Nephron (organoid): ENCODE data around the gene PET100.

Source experiments
- H3K27ac Mint-ChIP-seq, 3 experiments: 2 replicates each; pipeline ENCODE4 v1.8.0; 2020; ENCODE audit warnings: mixed read lengths in 3 of 3, mild to moderate bottlenecking in 2 of 3, moderate library complexity in 1 of 3
- H3K27me3 Mint-ChIP-seq: 2 replicates; pipeline ENCODE4 v1.8.0; 2021; ENCODE audit warnings: low read depth, mild to moderate bottlenecking, moderate library complexity, mixed read lengths
- H3K36me3 Mint-ChIP-seq: 2 replicates; pipeline ENCODE4 v1.8.0; 2020; ENCODE audit warnings: low read depth, mixed read lengths
- H3K4me1 Mint-ChIP-seq: 2 replicates; pipeline ENCODE4 v1.8.0; 2020; ENCODE audit warnings: mixed read lengths
- H3K4me3 Mint-ChIP-seq, 3 experiments: 2 replicates each; pipeline ENCODE4 v1.8.0; 2020; ENCODE audit warnings: mild to moderate bottlenecking in 3 of 3, mixed read lengths in 3 of 3, moderate library complexity in 2 of 3
- H3K9me3 Mint-ChIP-seq: 2 replicates; pipeline ENCODE4 v1.8.0; 2020; ENCODE audit warnings: mixed read lengths
- CTCF ChIP-seq, 3 experiments: fragments of 200-600 bp; sonication (generic); IDR thresholded peaks; one replicate each; pipeline ENCODE4 v1.5.0; 2021; ENCODE audit warnings: antibody characterized with exemption in 3 of 3; ENCODE audit not compliant: unreplicated experiment in 3 of 3

PET100 gene

GRCh38 chr19:7617172-7617571 lies 12.4 kb upstream of the PET100 start:
- Mint-ChIP-seq H3K9me3 (no peaks in the 10 kb centered on the region), H3K4me1 (no peaks in the 10 kb centered on the region), H3K36me3 (peaks cover 18% of the 10 kb centered on the region), H3K27ac (no peak overlapping the region), H3K27me3 (no peaks in the 10 kb centered on the region), H3K4me3 (no peak overlapping the region)
- TF ChIP-seq CTCF (IDR thresholded peaks at IDR 0.05; ENCODE audit: unreplicated experiment in 3 of 3): no peak

GRCh38 chr19:7617735-7618134 lies 11.9 kb upstream of the PET100 start:
- no peak for TF ChIP-seq CTCF (IDR thresholded peaks at IDR 0.05; ENCODE audit: unreplicated experiment in 3 of 3)

GRCh38 chr19:7618348-7618747 lies 11.2 kb upstream of the PET100 start:
- H3K4me1 Mint-ChIP-seq: no peaks in the 10 kb centered on the region

More at GRCh38 chr19:7617735-7618134, 11.9 kb upstream of the PET100 start:
- no peaks in the 10 kb centered on the region for H3K4me1 Mint-ChIP-seq
- H3K27me3 Mint-ChIP-seq: no peaks in the 10 kb centered on the region
- H3K4me3 Mint-ChIP-seq: no peak overlapping the region
- peaks cover 20% of the 10 kb centered on the region for H3K36me3 Mint-ChIP-seq
- no peaks in the 10 kb centered on the region for H3K9me3 Mint-ChIP-seq
- H3K27ac Mint-ChIP-seq: no peak overlapping the region

GRCh38 chr19:7618771-7619510 lies 10.7 kb upstream of the PET100 start:
- TF ChIP-seq CTCF (IDR thresholded peaks at IDR 0.05; ENCODE audit: unreplicated experiment in 3 of 3): no peak
- Mint-ChIP-seq H3K9me3 (no peaks in the 10 kb centered on the region), H3K27me3 (no peaks in the 10 kb centered on the region), H3K4me1 (no peaks in the 10 kb centered on the region), H3K36me3 (peaks cover 26% of the 10 kb centered on the region), H3K27ac (no peak overlapping the region), H3K4me3 (no peak overlapping the region)

More at GRCh38 chr19:7618348-7618747, 11.2 kb upstream of the PET100 start:
- Mint-ChIP-seq H3K27me3 (no peaks in the 10 kb centered on the region), H3K36me3 (peaks cover 26% of the 10 kb centered on the region), H3K9me3 (no peaks in the 10 kb centered on the region), H3K27ac (no peak overlapping the region), H3K4me3 (no peak overlapping the region)
- no peak for TF ChIP-seq CTCF (IDR thresholded peaks at IDR 0.05; ENCODE audit: unreplicated experiment in 3 of 3)

GRCh38 chr19:7619671-7620441 lies 9.7 kb upstream of the PET100 start:
- Mint-ChIP-seq H3K27ac (no peak overlapping the region), H3K36me3 (peaks cover 26% of the 10 kb centered on the region), H3K27me3 (no peaks in the 10 kb centered on the region), H3K9me3 (no peaks in the 10 kb centered on the region), H3K4me1 (no peaks in the 10 kb centered on the region), H3K4me3 (no peak overlapping the region)
- no peak for TF ChIP-seq CTCF (IDR thresholded peaks at IDR 0.05; ENCODE audit: unreplicated experiment in 3 of 3)
